Raji (cell line): ENCODE data around the gene PAPPA2.

Experiments
- POLR2A ChIP-seq: IDR thresholded peaks from 2 replicates; pipeline ENCODE4 v1.6.1; 2011; ENCODE audit warnings: low read depth, low read length, control low read depth; ENCODE audit not compliant: insufficient read depth

The PAPPA2 gene

DNA sequence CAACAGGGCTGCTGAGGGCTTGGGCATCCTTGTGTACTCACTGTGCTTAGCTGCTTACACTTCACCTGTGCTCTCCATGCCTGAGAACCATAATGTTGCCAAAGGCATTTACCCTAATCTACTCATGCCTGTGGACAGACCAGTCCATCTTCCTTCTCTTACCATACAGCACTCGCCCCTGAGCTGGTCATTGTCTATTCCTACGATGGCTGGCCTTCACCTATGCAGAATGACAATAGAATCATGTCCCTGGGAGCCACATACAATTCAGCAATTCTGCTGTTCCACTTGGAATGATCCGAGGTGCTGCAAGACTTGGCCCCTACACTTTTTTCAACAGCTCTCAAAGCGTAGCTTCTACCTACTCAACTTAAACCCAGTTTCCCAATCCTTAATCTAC lies 96.5 kb downstream of the PAPPA2 start:
- TF ChIP-seq POLR2A = no peak

GRCh38 chr1:176559878-176560277 lies 96.9 kb downstream of the PAPPA2 start:
- no peak for TF ChIP-seq POLR2A

DNA sequence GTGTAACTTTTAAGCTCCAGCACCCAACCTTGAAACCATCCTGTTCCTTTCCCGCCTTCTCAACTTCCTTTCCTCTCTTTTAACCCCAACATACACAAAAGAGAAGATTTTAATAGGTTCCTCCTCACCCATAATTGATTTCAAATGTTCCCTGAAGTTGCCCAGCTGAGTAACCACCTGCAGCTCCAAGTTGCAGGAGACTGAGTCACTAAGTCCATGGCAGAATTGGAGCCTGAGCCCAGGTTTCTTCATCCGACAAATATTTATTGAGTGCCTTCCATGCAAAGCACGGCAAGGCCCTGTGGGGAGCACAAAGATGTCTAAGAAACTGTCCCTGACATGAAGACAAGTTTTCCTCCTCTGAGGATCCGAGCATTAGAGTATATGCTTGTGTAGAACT lies 97.7 kb downstream of the PAPPA2 start:
- TF ChIP-seq POLR2A = no peak

- TF ChIP-seq POLR2A = no peak
Measured at GRCh38 chr1:176566004-176566975, 103.3 kb downstream of the PAPPA2 start.

DNA sequence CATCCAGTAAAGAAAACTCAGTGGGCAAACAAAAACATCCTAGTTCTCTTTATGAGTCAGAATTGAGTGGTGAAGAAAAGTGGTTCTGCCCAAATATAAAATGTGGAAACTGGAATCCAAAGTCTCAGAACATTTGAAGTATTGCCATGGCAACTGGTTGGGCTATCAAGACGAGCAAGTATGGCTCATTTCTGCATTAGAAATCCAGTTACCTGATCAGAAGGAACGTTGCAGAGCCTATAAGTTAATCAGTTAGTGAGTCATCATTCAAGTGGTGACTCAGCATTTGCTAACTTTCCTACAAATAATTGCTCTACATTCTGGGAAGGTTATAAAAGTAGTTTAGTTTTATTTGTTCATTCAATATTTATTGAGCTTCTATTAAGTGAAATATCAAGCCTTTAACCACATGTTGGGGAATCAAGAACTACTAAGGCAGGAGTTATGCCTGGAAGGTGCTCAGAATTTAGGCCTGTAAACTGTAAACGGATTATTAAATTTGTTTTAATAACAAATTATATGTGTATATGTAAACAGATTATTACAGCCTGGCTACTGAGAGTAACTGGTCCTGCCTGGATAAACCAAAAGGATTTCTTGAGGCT lies 104.3 kb downstream of the PAPPA2 start:
- no peak for TF ChIP-seq POLR2A

GRCh38 chr1:176568185-176568584 lies 105.2 kb downstream of the PAPPA2 start:
- no peak for TF ChIP-seq POLR2A

- TF ChIP-seq POLR2A = no peak
Measured at GRCh38 chr1:176574756-176575155, 111.8 kb downstream of the PAPPA2 start.

DNA sequence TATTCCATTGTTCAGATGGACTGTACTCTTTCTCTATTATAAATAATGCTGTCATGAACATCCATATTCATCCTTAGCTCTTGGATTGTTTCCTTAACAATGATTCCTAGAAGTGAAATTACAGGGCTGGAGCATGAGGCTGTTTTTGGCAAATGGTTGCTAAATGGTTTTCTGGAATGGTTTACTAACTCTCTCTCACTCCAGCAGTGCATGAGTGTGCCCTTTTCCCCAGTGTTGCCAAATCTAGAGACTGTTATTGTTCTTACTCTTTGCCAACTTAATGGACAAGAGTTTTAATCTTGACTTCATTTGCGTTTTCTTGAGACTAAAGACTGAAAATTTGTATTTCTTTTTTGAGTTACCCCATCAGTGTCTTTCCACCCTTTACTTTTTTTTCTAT lies 113.0 kb downstream of the PAPPA2 start:
- TF ChIP-seq POLR2A = no peak

GRCh38 chr1:176576670-176577069 lies 113.7 kb downstream of the PAPPA2 start:
- no peak for TF ChIP-seq POLR2A

DNA sequence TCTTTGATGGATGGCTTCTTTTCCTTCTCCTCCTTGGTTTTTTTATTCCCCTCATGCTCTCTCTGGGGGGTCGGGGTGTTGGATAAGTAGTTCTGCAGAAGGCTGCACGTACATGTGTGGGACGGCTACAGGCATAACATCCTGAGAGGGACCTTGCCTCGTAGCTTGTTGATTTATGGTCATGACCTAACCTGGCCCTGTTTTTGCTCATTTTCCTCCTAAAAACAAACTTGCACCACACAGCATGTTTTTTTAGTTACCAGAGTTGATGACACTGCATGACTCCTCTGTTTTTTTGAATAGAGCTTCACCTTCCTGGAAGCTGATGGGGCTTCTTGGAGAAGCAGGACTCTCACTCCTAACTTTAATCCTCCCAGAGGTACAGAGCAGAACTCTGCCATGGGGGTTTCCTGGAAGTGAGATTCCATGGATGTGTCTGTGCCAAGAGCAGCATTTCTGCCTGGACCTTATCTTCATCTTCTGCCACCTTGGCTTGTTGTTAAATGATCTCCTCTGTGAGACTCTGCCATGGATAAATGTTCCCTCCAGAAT lies 114.7 kb downstream of the PAPPA2 start:
- TF ChIP-seq POLR2A = no peak

DNA sequence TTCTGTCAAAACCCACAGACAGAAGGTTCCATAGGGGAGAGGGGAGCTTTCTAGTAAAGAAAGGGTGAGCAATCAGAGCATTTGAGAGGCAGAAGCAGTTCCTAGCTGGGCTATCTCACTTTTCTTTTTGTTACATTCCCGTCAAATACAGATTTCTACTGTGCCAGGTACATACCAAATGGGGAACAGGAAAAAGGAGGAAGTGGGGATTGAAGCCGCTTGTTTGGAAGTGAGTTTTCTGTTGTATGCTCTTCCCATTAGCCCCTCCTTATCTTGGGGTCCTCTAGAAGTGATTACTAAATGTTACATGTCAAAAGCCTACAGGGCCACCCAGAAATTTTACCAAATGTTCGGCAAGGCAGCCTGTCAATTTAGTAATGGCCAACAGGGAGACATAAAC lies 116.1 kb downstream of the PAPPA2 start:
- TF ChIP-seq POLR2A = no peak

DNA sequence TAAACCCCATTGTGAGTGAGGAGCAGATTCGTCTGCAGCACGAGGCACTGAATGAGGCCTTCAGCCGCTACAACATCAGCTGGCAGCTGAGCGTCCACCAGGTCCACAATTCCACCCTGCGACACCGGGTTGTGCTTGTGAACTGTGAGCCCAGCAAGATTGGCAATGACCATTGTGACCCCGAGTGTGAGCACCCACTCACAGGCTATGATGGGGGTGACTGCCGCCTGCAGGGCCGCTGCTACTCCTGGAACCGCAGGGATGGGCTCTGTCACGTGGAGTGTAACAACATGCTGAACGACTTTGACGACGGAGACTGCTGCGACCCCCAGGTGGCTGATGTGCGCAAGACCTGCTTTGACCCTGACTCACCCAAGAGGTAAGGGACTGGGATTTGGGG lies 132.2 kb downstream of the PAPPA2 start:
- TF ChIP-seq POLR2A = no peak

- no peak for TF ChIP-seq POLR2A
Measured at GRCh38 chr1:176601348-176601747, 138.4 kb downstream of the PAPPA2 start.

- TF ChIP-seq POLR2A = no peak
Measured at GRCh38 chr1:176602388-176603004, 139.5 kb downstream of the PAPPA2 start.

DNA sequence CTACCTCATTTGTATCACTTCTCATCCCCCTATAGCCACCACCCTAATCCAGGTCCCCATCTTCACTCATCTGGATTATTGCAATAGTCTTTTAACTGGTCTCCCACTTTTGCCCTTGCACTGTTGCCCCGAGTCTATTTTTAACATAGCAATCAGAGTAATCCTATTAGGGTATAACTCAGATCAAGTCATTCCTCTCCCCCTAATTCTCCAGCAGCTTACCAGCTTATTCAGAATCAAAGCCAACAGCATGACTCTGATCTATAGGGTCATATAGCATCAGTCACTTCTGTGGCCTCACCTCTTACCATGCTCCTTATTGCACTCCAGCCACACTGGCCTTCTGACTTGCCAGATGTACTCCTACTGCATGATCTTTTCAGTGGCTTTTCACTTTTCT lies 140.7 kb downstream of the PAPPA2 start:
- no peak for TF ChIP-seq POLR2A

- no peak for TF ChIP-seq POLR2A
Measured at GRCh38 chr1:176604461-176604860, 141.5 kb downstream of the PAPPA2 start.

GRCh38 chr1:176605176-176605575 lies 142.2 kb downstream of the PAPPA2 start:
- no peak for TF ChIP-seq POLR2A
